Measurements from ENCODE around the gene PARD3B. TPM values are rescaled to one million over a fixed set of nuclear protein-coding genes. Genes with fewer than 3 reads are reported as not detected.

The PARD3B gene
- total and polyA plus RNA-seq, 2 of the 8 experiments (the other 6 are each of a cell fraction or from before 2014, with no cell fraction given), result 1.2 to 5.7 TPM

DNA sequence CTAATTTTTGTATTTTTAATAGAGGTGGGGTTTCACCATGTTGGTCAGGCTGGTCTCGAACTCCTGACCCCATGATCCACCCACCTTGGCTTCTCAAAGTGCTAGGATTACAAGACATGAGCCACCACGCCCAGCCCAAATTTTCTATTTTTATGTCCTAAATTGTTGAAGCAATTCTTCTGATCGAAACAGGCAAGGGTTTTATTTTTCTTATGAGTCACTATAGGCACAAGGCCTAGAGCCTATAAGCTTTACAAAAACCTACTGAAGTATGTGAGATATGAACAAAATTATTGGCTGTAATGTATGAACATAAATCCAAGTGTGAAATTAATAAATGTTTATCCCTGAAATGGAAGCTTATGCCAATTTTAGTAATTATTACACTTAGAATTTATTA is 672.8 kb downstream of the PARD3B start:
- no peak overlapping the region for H3K9ac ChIP-seq (replicated peaks in 1 of 4; ENCODE audit: extremely low read depth in 1 of 4, low read depth in 3 of 4, low read length in 3 of 4)
- H4K5ac ChIP-seq (ENCODE audit: insufficient read length, low read depth, low read length), result no peak overlapping the region
- H2BK5ac ChIP-seq (ENCODE audit: low read depth, low read length), result no peak overlapping the region
- FAIRE-seq (no peak), DNase-seq (ENCODE audit: low read depth in 1 of 2, low spot score in 2 of 2) (no peak)
- no peak overlapping the region for H2BK15ac ChIP-seq (ENCODE audit: low read length)
- no peaks in the 10 kb centered on the region for H3K79me1 ChIP-seq (ENCODE audit: low read depth, low read length)
- no peak overlapping the region for H3K56ac ChIP-seq (replicated peaks; ENCODE audit: insufficient read length, low read depth, low read length)
- no peaks in the 10 kb centered on the region; a peak in 1 of 7 replicates for H3K27me3 ChIP-seq (replicated peaks in 1 of 4; ENCODE audit: control insufficient read depth in 3 of 4, extremely low read depth in 1 of 4, insufficient read depth in 3 of 4, low read length in 3 of 4)
- H4K20me1 ChIP-seq (replicated peaks in 1 of 2; ENCODE audit: control insufficient read depth in 1 of 2, insufficient read depth in 2 of 2, low read length in 2 of 2), result no peaks in the 10 kb centered on the region
- H2BK120ac ChIP-seq (replicated peaks; ENCODE audit: low read depth, low read length), result no peak overlapping the region
- H3K18ac ChIP-seq (ENCODE audit: extremely low read depth, low read length), result no peak overlapping the region
- H4K8ac ChIP-seq (ENCODE audit: extremely low read depth, insufficient read depth, low read length), result no peak overlapping the region
- POLR2A ChIA-PET (ENCODE audit: partially characterized antibody), result no interaction called here
- H3K4me2 ChIP-seq (ENCODE audit: insufficient read depth in 1 of 2, low read depth in 2 of 2, low read length in 2 of 2), result no peak overlapping the region
- no peaks in the 10 kb centered on the region for H3K23me2 ChIP-seq (ENCODE audit: low read depth, low read length)
- H3K23ac ChIP-seq (ENCODE audit: insufficient read length), result no peak overlapping the region
- no peaks in the 10 kb centered on the region for H3K79me2 ChIP-seq (ENCODE audit: control insufficient read depth in 1 of 2, insufficient read depth in 2 of 2, low read length in 2 of 2)
- H3K14ac ChIP-seq (ENCODE audit: insufficient read length), result no peak overlapping the region
- no peak overlapping the region for H2AK5ac ChIP-seq (ENCODE audit: low read depth, low read length)
- no peaks in the 10 kb centered on the region for H3K36me3 ChIP-seq (ENCODE audit: control insufficient read depth in 2 of 4, insufficient read depth in 4 of 4, low read length in 3 of 4)
- no peak overlapping the region for H4K91ac ChIP-seq (replicated peaks; ENCODE audit: insufficient read length, low read length)
- H3K9me3 ChIP-seq (ENCODE audit: insufficient read depth in 2 of 2, low read depth in 1 of 2, low read length in 1 of 2), result no peaks in the 10 kb centered on the region
- H3K27ac ChIP-seq (ENCODE audit: low read depth, low read length), result no peak overlapping the region
- 58% methylated on average over 3 of the region's 3 CpGs; no CpG with 5 or more reads in 1 of the 2 experiments for WGBS, 2 experiments (ENCODE audit: extremely low coverage in 1 of 2, insufficient coverage in 1 of 2, insufficient read length in 1 of 2, insufficient replicate concordance in 2 of 2, low coverage in 1 of 2, low lambda C conversion rate in 2 of 2, missing lambda C conversion rate in 1 of 2)
- no peak overlapping the region for H2BK20ac ChIP-seq (ENCODE audit: low read length)
- H3K4me3 ChIP-seq (ENCODE audit: extremely low read depth in 1 of 4, insufficient read depth in 2 of 4, low read depth in 3 of 4, low read length in 4 of 4), result no peak overlapping the region
- CTCF ChIA-PET (ENCODE audit: partially characterized antibody), result interaction anchor here (1.8 kb wide), 1 partner anchor 19 kb away, joined by 4 read pairs; no protein-coding TSS in a partner anchor
- no peak overlapping the region for H2AFZ ChIP-seq (ENCODE audit: low read length)
- no peak overlapping the region for H3K4ac ChIP-seq (replicated peaks; ENCODE audit: insufficient read length, low read depth, low read length)
- peaks cover 0 to 4% (median 0%) of the 10 kb centered on the region in 4 experiments; a peak in 1 of 7 replicates for H3K4me1 ChIP-seq (replicated peaks in 1 of 4; ENCODE audit: control insufficient read depth in 3 of 4, insufficient read depth in 4 of 4, low read length in 3 of 4)
- no peak overlapping the region for H2BK12ac ChIP-seq (ENCODE audit: low read depth, low read length)
- no peak for TF ChIP-seq CBX5 (IDR thresholded peaks at IDR 0.05; ENCODE audit: low read depth, low read length)
- TF ChIP-seq RNF2 (IDR thresholded peaks at IDR 0.05; ENCODE audit: borderline replicate concordance, low read depth, low read length, missing control alignments, poor library complexity, severe bottlenecking), result no peak
- TF ChIP-seq HDAC2 (IDR thresholded peaks at IDR 0.05; ENCODE audit: borderline replicate concordance in 1 of 2, low read depth in 2 of 2, low read length in 2 of 2), result no peak
- no peak for TF ChIP-seq BCL11A (IDR thresholded peaks at IDR 0.05; ENCODE audit: low read depth in 2 of 2, low read length in 2 of 2)
- no peak for TF ChIP-seq CTCF (IDR thresholded peaks at IDR 0.05; ENCODE audit: control extremely low read depth in 1 of 3, insufficient read depth in 1 of 3, low read depth in 1 of 3, low read length in 3 of 3)
- no peak for TF ChIP-seq BRCA1 (IDR thresholded peaks at IDR 0.05; ENCODE audit: low read depth, low read length)
- no peak for TF ChIP-seq CREB1 (IDR thresholded peaks at IDR 0.05)
- no peak for TF ChIP-seq GABPA (IDR thresholded peaks at IDR 0.05; ENCODE audit: borderline replicate concordance, insufficient read depth, low read length)
- no peak for TF ChIP-seq CHD2 (IDR thresholded peaks at IDR 0.05; ENCODE audit: low read length)
- no peak for TF ChIP-seq KDM5A (IDR thresholded peaks at IDR 0.05; ENCODE audit: low read length)
- no peak for TF ChIP-seq KDM4A (IDR thresholded peaks at IDR 0.05; ENCODE audit: low read depth, low read length, severe bottlenecking)

All from H1 (cell line).